Neural progenitor cell (in vitro differentiated cells): Measurements from ENCODE around the gene NCOR1.

Experiments
- CTCF ChIP-seq: fragments of 200-600 bp; sonication (generic); IDR thresholded peaks from 2 replicates; pipeline ENCODE4 v1.5.1; 2017; ENCODE audit warnings: antibody characterized with exemption, mild to moderate bottlenecking
- EZH2 ChIP-seq: fragments of 200-600 bp; sonication (generic); IDR thresholded peaks from 2 replicates; pipeline ENCODE4 v1.6.1; 2017; ENCODE audit warnings: antibody characterized with exemption, mild to moderate bottlenecking, moderate library complexity
- EZH2phosphoT487 ChIP-seq: fragments of 200-600 bp; sonication (generic); IDR thresholded peaks from 2 replicates; pipeline ENCODE4 v1.6.1; 2017; ENCODE audit warnings: antibody characterized with exemption

GRCh38 chr17:16013943-16014407, 201.4 kb downstream of the NCOR1 start:
- peak; percentile 53 for TF ChIP-seq CTCF
- TF ChIP-seq EZH2phosphoT487, result no peak
- no peak for TF ChIP-seq EZH2
